GM12878 (cell line): ENCODE measurements around the gene CFAP54. TPM values are rescaled to one million over a fixed set of nuclear protein-coding genes. Genes with fewer than 3 reads are reported as not detected.
A peak's percentile ranks its signal among the peaks of the same experiment; 100 is the strongest.

Experiments used
- ASH2L ChIP-seq: fragments of 300-600, 200-600 bp; sonication (generic); IDR thresholded peaks from 2 replicates; pipeline ENCODE4 v1.6.1; 2017; ENCODE audit warnings: low read depth, mild to moderate bottlenecking, borderline replicate concordance
- BCL11A ChIP-seq: IDR thresholded peaks from 2 replicates; pipeline ENCODE4 v1.6.1; 2011; ENCODE audit warnings: low read depth, low read length
- EED ChIP-seq: sonication (generic); IDR thresholded peaks from 2 replicates; pipeline ENCODE4 v1.6.1; 2016; ENCODE audit warnings: antibody characterized with exemption, low read depth
- FOS ChIP-seq: IDR thresholded peaks from 3 replicates; pipeline ENCODE4 v1.6.1; 2011; ENCODE audit warnings: borderline replicate concordance; ENCODE audit not compliant: insufficient read length; ENCODE audit errors: extremely low read depth
- GABPA ChIP-seq: IDR thresholded peaks from 2 replicates; pipeline ENCODE4 v1.6.1; 2014; ENCODE audit warnings: antibody characterized with exemption, low read depth, mild to moderate bottlenecking, inconsistent platforms
- HCFC1 ChIP-seq: fragments of 150-350 bp; IDR thresholded peaks from 2 replicates; pipeline ENCODE4 v1.6.1; 2014; ENCODE audit warnings: low read length
- KAT2A ChIP-seq: conservative IDR thresholded peaks from 2 replicates; pipeline ENCODE4 v1.6.1; 2011; ENCODE audit warnings: low read depth, low read length; ENCODE audit not compliant: control insufficient read depth
- POU2F2 ChIP-seq: IDR thresholded peaks from 3 replicates; pipeline ENCODE4 v1.6.1; 2011; ENCODE audit warnings: low read depth, mild to moderate bottlenecking, low read length, borderline replicate concordance
- SKIL ChIP-seq: fragments of 450-650 bp; IDR thresholded peaks from 2 replicates; pipeline ENCODE4 v1.6.1; 2017; ENCODE audit warnings: mild to moderate bottlenecking, low read depth, inconsistent platforms; ENCODE audit not compliant: poor library complexity, severe bottlenecking
- SPI1 ChIP-seq: IDR thresholded peaks from 2 replicates; pipeline ENCODE4 v1.6.1; 2011; ENCODE audit warnings: low read depth, mild to moderate bottlenecking, low read length, moderate library complexity, borderline replicate concordance; ENCODE audit not compliant: insufficient read depth
- TCF12 ChIP-seq: IDR thresholded peaks from 2 replicates; pipeline ENCODE4 v1.6.1; 2011; ENCODE audit warnings: low read depth, mild to moderate bottlenecking, low read length
- polyA plus RNA-seq, 11 experiments: library from polyadenylated mRNA; depleted of rRNA in 4 of 11; unstranded in 6 of 11; stranded (reverse) in 5 of 11; fragments of >200 nt; fragmentation: Nextera tagmentation in 4 of 11; fragmentation: Illumina TruSeq in 1 of 11; extraction: Ambion mirVana in 4 of 11; extraction: Trizol in 1 of 11; gene quantifications; 1 replicate in 1 of 11; 2 replicates in 10 of 11; pipeline versions ENCODE4 v1.2.1 to v1.2.3, GENCODE V29; 2011 to 2016; ENCODE audit warnings: inconsistent platforms in 2 of 11, missing spikeins in 2 of 11, low read depth in 1 of 11
- total RNA-seq, 4 experiments: library from RNA; depleted of rRNA in 3 of 4; stranded (reverse); fragments of >200 nt in 3 of 4; fragmentation: Illumina TruSeq in 1 of 4; extraction: Trizol in 1 of 4; gene quantifications; 2 replicates each; pipeline versions ENCODE4 v1.2.1 to v1.2.3, GENCODE V29; 2013 to 2021
- TF ChIP-seq, protein P1 (sequence below): fragments of 450-650 bp; IDR thresholded peaks from 2 replicates; pipeline ENCODE4 v1.6.1; 2017; ENCODE audit warnings: mild to moderate bottlenecking
- TF ChIP-seq, protein P2 (sequence below): fragments of 450-650 bp; IDR thresholded peaks from 2 replicates; pipeline ENCODE4 v1.6.1; 2014; ENCODE audit warnings: mild to moderate bottlenecking
- TF ChIP-seq, protein P3 (sequence below): fragments of 450-650 bp; IDR thresholded peaks from 2 replicates; pipeline ENCODE4 v1.6.1; 2017; ENCODE audit warnings: mild to moderate bottlenecking, moderate library complexity

Gene CFAP54
- total and polyA plus RNA-seq, 10 of the 15 experiments (the other 5 are each of a cell fraction or from before 2014, with no cell fraction given) = 0.19 to 1.5 (median 0.56) TPM

DNA sequence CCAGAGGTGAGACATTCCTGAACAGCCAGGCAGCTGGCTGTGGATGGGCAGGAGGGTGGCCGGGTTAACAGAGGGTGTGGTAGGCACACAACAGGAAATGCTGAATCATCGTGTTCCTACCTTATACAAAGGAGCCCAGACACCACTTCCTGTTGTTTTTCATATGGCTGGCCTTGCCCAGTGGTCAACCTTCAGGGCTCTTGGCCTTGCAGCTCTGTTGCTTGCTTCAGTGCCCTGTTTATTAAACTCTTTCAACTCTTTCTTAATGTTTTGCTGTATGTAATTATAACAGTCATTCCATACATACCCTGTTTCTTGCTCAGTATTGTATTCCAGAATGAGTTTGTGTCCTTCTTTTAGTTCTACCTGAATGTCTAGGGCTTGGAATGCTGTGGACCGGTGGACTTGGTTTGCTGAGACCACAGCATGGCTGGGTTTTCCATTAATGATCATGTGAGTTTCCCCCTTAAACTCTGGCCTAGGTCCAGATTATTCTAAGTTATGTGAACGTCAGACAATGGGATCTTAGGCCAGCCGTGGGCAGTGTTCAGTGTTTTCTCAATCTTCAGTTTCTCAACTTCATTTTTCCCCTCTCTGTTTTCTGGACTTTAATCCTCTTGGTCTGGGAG is 11.9 kb downstream of the CFAP54 start (continued):
- no peak for TF ChIP-seq ASH2L
- TF ChIP-seq SPI1 = peak; percentile 55; the same call in 1 of the 2 replicates
- peak; percentile 56; the same call in 1 of the 2 replicates for TF ChIP-seq EED
- TF ChIP-seq, protein P1, sequence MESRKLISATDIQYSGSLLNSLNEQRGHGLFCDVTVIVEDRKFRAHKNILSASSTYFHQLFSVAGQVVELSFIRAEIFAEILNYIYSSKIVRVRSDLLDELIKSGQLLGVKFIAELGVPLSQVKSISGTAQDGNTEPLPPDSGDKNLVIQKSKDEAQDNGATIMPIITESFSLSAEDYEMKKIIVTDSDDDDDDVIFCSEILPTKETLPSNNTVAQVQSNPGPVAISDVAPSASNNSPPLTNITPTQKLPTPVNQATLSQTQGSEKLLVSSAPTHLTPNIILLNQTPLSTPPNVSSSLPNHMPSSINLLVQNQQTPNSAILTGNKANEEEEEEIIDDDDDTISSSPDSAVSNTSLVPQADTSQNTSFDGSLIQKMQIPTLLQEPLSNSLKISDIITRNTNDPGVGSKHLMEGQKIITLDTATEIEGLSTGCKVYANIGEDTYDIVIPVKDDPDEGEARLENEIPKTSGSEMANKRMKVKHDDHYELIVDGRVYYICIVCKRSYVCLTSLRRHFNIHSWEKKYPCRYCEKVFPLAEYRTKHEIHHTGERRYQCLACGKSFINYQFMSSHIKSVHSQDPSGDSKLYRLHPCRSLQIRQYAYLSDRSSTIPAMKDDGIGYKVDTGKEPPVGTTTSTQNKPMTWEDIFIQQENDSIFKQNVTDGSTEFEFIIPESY = no peak
- TF ChIP-seq TCF12 = no peak
- 0 out of 2 replicates have a peak, but pooled peaks have one; percentile 35 for TF ChIP-seq BCL11A
- peak; percentile 29 for TF ChIP-seq SKIL
- no peak for TF ChIP-seq FOS
- no peak for TF ChIP-seq KAT2A
- no peak for TF ChIP-seq HCFC1
- TF ChIP-seq, protein P2, sequence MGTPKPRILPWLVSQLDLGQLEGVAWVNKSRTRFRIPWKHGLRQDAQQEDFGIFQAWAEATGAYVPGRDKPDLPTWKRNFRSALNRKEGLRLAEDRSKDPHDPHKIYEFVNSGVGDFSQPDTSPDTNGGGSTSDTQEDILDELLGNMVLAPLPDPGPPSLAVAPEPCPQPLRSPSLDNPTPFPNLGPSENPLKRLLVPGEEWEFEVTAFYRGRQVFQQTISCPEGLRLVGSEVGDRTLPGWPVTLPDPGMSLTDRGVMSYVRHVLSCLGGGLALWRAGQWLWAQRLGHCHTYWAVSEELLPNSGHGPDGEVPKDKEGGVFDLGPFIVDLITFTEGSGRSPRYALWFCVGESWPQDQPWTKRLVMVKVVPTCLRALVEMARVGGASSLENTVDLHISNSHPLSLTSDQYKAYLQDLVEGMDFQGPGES = no peak
- 0 out of 2 replicates have a peak, but pooled peaks have one; percentile 35 for TF ChIP-seq GABPA
- TF ChIP-seq, protein P3, sequence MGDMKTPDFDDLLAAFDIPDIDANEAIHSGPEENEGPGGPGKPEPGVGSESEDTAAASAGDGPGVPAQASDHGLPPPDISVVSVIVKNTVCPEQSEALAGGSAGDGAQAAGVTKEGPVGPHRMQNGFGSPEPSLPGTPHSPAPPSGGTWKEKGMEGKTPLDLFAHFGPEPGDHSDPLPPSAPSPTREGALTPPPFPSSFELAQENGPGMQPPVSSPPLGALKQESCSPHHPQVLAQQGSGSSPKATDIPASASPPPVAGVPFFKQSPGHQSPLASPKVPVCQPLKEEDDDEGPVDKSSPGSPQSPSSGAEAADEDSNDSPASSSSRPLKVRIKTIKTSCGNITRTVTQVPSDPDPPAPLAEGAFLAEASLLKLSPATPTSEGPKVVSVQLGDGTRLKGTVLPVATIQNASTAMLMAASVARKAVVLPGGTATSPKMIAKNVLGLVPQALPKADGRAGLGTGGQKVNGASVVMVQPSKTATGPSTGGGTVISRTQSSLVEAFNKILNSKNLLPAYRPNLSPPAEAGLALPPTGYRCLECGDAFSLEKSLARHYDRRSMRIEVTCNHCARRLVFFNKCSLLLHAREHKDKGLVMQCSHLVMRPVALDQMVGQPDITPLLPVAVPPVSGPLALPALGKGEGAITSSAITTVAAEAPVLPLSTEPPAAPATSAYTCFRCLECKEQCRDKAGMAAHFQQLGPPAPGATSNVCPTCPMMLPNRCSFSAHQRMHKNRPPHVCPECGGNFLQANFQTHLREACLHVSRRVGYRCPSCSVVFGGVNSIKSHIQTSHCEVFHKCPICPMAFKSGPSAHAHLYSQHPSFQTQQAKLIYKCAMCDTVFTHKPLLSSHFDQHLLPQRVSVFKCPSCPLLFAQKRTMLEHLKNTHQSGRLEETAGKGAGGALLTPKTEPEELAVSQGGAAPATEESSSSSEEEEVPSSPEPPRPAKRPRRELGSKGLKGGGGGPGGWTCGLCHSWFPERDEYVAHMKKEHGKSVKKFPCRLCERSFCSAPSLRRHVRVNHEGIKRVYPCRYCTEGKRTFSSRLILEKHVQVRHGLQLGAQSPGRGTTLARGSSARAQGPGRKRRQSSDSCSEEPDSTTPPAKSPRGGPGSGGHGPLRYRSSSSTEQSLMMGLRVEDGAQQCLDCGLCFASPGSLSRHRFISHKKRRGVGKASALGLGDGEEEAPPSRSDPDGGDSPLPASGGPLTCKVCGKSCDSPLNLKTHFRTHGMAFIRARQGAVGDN = peak; percentile 70
- 0 out of 3 replicates have a peak, but pooled peaks have one; percentile 20 for TF ChIP-seq POU2F2
